ENCODE measurements around the gene TOX3. TPM values are rescaled to one million over a fixed set of nuclear protein-coding genes. Genes with fewer than 3 reads are reported as not detected.

TOX3 gene
- total and polyA plus RNA-seq, 10 of the 15 experiments (the other 5 are each of a cell fraction or from before 2014, with no cell fraction given), result not detected

DNA sequence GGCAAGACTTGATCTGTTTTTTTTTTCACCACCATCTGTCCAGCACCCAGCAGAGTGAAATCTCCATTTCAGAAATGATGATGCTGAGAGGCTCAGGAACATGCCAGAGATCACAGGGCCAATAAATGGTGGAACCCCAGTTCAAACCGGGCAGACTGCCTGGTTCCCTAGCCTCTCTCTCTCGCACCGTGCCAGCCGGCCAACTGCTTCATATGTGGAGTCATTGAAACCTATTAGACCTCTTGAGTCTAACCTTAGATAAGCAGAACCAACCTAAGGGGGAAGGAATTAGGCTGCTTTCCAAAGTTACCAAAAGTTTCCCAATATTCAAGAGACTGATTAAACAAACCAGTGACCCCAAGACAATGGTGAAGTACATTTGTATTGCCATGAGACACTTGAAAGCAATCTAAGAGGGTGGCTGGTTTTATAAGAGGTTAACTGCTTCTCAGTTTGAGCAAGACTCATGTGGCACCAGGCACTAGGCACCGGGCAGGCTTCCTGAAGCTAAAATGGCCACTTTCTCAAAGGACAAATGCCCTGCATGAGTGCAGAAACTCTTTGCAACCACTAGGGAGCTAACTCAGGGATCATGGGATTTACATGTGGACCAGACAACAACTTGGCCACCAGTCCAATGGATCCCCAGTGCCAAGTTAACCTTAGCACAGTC is 18.4 kb downstream of the TOX3 start:
- no peak for DNase-seq (ENCODE audit: low read depth, low spot score)
- Histone ChIP-seq H3K9me3 (replicated peaks; ENCODE audit: control insufficient read depth, insufficient read depth, low read length) (no peaks in the 10 kb centered on the region), H2AFZ (ENCODE audit: control insufficient read depth, low read depth, low read length) (no peak overlapping the region), H3K4me2 (ENCODE audit: control insufficient read depth, insufficient read depth) (no peak overlapping the region), H3K36me3 (ENCODE audit: control insufficient read depth in 2 of 2, insufficient read depth in 2 of 2, low read length in 1 of 2) (no peaks in the 10 kb centered on the region), H3K27ac (ENCODE audit: control insufficient read depth, insufficient read depth) (no peak overlapping the region), H3K9ac (ENCODE audit: control insufficient read depth, insufficient read depth, low read length) (no peak overlapping the region), H3K4me1 (ENCODE audit: control insufficient read depth, insufficient read depth, low read length) (no peaks in the 10 kb centered on the region), H3K27me3 (replicated peaks in 1 of 2; ENCODE audit: control insufficient read depth in 2 of 2, insufficient read depth in 2 of 2, low read length in 1 of 2) (no peaks in the 10 kb centered on the region), H3K79me2 (ENCODE audit: control insufficient read depth, insufficient read depth, low read length) (no peaks in the 10 kb centered on the region), H3K4me3 (no peak overlapping the region), H4K20me1 (ENCODE audit: control insufficient read depth, insufficient read depth) (no peaks in the 10 kb centered on the region)
- FAIRE-seq, result no peak
- in situ Hi-C loops (cut with MboI), result no loop called here
- SMC1A ChIA-PET (ENCODE audit: uncharacterized antibody, unreplicated experiment), result interaction anchor here (1.3 kb wide), 1 partner anchor 16 kb away, joined by 5 read pairs; no protein-coding TSS in a partner anchor
- CTCF ChIA-PET, result no interaction called here
- POLR2A ChIA-PET, result no interaction called here
- TF ChIP-seq JUND (IDR thresholded peaks at IDR 0.05; ENCODE audit: low read depth, low read length), result no peak
- TF ChIP-seq RFX5 (IDR thresholded peaks at IDR 0.05; ENCODE audit: low read depth, low read length), result no peak
- TF ChIP-seq SMC3 (IDR thresholded peaks at IDR 0.05; ENCODE audit: borderline replicate concordance, low read length), result no peak
- no peak for TF ChIP-seq ZBED1 (IDR thresholded peaks at IDR 0.05; ENCODE audit: borderline replicate concordance)
- no peak for TF ChIP-seq GABPA (IDR thresholded peaks at IDR 0.05; ENCODE audit: low read depth)
- TF ChIP-seq RAD51 (IDR thresholded peaks at IDR 0.05), result no peak
- TF ChIP-seq, protein P1, sequence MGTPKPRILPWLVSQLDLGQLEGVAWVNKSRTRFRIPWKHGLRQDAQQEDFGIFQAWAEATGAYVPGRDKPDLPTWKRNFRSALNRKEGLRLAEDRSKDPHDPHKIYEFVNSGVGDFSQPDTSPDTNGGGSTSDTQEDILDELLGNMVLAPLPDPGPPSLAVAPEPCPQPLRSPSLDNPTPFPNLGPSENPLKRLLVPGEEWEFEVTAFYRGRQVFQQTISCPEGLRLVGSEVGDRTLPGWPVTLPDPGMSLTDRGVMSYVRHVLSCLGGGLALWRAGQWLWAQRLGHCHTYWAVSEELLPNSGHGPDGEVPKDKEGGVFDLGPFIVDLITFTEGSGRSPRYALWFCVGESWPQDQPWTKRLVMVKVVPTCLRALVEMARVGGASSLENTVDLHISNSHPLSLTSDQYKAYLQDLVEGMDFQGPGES (IDR thresholded peaks at IDR 0.05), result no peak
- TF ChIP-seq YY1 (IDR thresholded peaks at IDR 0.05; ENCODE audit: low read depth, low read length), result no peak
- TF ChIP-seq, protein P2, sequence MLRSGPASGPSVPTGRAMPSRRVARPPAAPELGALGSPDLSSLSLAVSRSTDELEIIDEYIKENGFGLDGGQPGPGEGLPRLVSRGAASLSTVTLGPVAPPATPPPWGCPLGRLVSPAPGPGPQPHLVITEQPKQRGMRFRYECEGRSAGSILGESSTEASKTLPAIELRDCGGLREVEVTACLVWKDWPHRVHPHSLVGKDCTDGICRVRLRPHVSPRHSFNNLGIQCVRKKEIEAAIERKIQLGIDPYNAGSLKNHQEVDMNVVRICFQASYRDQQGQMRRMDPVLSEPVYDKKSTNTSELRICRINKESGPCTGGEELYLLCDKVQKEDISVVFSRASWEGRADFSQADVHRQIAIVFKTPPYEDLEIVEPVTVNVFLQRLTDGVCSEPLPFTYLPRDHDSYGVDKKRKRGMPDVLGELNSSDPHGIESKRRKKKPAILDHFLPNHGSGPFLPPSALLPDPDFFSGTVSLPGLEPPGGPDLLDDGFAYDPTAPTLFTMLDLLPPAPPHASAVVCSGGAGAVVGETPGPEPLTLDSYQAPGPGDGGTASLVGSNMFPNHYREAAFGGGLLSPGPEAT (IDR thresholded peaks at IDR 0.05; ENCODE audit: low read depth), result no peak
- TF ChIP-seq CREB1 (IDR thresholded peaks at IDR 0.05; ENCODE audit: low read depth), result no peak
- no peak for TF ChIP-seq POU2F2 (IDR thresholded peaks at IDR 0.05; ENCODE audit: borderline replicate concordance, low read depth, low read length)
- BruUV-seq (replicated peaks), result no TSS peak
- intact Hi-C loops (cut with micrococcal nuclease; ENCODE audit: unreplicated experiment), result loop anchor here (5.0 kb wide), 1 partner anchor 336 kb away; no protein-coding TSS in a partner anchor
- 35% methylated on average over 5 of the region's 5 CpGs for WGBS (ENCODE audit: insufficient coverage, insufficient replicate concordance, low lambda C conversion rate, missing lambda C conversion rate)
- RAD21 ChIA-PET (ENCODE audit: unreplicated experiment), result no interaction called here
- ATAC-seq, result no peak
